Nephron progenitor cell (in vitro differentiated cells): ENCODE measurements around the gene FUT7.

Experiments
- DNase-seq: peaks from one replicate; pipeline ENCODE4 v3.0.0; 2021
- H3K27ac Mint-ChIP-seq: 2 replicates; pipeline ENCODE4 v1.8.0; 2021; ENCODE audit warnings: mild to moderate bottlenecking, moderate library complexity, mixed read lengths
- H3K27me3 Mint-ChIP-seq: 2 replicates; pipeline ENCODE4 v1.8.0; 2021; ENCODE audit warnings: mild to moderate bottlenecking, low read depth, mixed read lengths; ENCODE audit not compliant: poor library complexity
- H3K36me3 Mint-ChIP-seq: 2 replicates; pipeline ENCODE4 v1.8.0; 2021; ENCODE audit warnings: low read depth, mixed read lengths
- H3K4me1 Mint-ChIP-seq: 2 replicates; pipeline ENCODE4 v1.8.0; 2021; ENCODE audit warnings: mixed read lengths
- H3K4me3 Mint-ChIP-seq: 2 replicates; pipeline ENCODE4 v1.8.0; 2021; ENCODE audit warnings: mild to moderate bottlenecking, moderate library complexity, mixed read lengths
- H3K9me3 Mint-ChIP-seq: 2 replicates; pipeline ENCODE4 v1.8.0; 2021; ENCODE audit warnings: mild to moderate bottlenecking, moderate library complexity, mixed read lengths
- CTCF ChIP-seq: fragments of 200-600 bp; sonication (generic); IDR thresholded peaks from 2 replicates; pipeline ENCODE4 v1.5.0; 2021; ENCODE audit warnings: antibody characterized with exemption

FUT7 gene

GRCh38 chr9:137013571-137013940, 18.3 kb downstream of the FUT7 start:
- H3K27ac Mint-ChIP-seq: no peak overlapping the region
- no peak for DNase-seq
- H3K4me3 Mint-ChIP-seq: no peak overlapping the region
- H3K27me3 Mint-ChIP-seq: no peaks in the 10 kb centered on the region
- H3K9me3 Mint-ChIP-seq: no peaks in the 10 kb centered on the region
- no peaks in the 10 kb centered on the region for H3K4me1 Mint-ChIP-seq
- TF ChIP-seq CTCF: no peak
- peaks cover 14% of the 10 kb centered on the region for H3K36me3 Mint-ChIP-seq

- no peak for DNase-seq
Measured at GRCh38 chr9:137012694-137013570, 19.0 kb downstream of the FUT7 start.

DNA sequence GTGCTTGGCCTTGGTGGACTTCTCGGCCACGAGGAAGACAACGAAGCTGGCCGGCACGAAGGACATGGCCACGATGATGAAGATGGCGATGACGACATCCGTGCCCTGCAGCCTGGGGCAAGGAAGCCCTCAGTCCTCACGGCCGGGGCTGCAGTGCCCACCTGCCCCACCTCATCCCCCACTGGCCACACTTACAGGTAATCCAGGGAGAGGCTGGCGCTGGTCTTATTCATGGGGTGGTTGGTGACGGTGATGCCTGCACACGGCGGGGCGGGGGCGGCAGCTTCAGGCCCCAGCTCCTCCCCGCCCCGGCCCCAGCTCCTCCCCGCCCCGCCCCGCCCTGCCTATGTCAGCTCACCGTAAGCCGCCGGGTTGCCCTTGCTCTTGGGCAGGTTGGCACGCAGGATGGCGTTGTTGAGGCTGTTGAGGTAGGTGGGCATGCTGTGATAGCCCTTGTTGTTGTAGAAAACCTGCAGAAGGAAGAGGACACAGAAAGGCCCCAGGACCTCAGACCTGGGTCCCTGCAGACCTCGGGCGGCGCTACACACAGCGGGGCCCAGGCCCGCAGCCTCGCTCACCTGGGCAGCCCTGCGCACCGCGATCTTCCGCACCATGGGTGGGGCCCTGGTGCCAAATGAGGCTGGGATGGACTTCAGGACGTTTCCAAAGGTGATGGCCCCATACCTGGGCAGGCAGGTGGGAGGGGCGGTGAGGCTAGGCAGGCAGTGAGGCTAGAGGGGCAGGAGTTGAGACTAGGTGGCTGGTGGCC, 19.8 kb downstream of the FUT7 start:
- Mint-ChIP-seq H3K36me3 (peaks cover 13% of the 10 kb centered on the region), H3K4me3 (no peak overlapping the region), H3K4me1 (peaks cover 7% of the 10 kb centered on the region), H3K9me3 (no peaks in the 10 kb centered on the region), H3K27me3 (no peaks in the 10 kb centered on the region), H3K27ac (no peak overlapping the region)
- no peak for DNase-seq
- TF ChIP-seq CTCF: no peak

More at GRCh38 chr9:137012694-137013570, 19.0 kb downstream of the FUT7 start:
- Mint-ChIP-seq H3K4me3 (no peak overlapping the region), H3K27me3 (no peaks in the 10 kb centered on the region), H3K36me3 (peaks cover 14% of the 10 kb centered on the region), H3K4me1 (peaks cover 3% of the 10 kb centered on the region), H3K9me3 (no peaks in the 10 kb centered on the region), H3K27ac (no peak overlapping the region)
- no peak for TF ChIP-seq CTCF

- TF ChIP-seq CTCF: no peak
- Mint-ChIP-seq H3K4me3 (no peak overlapping the region), H3K27ac (no peak overlapping the region), H3K9me3 (peaks cover 6% of the 10 kb centered on the region), H3K36me3 (peaks cover 8% of the 10 kb centered on the region), H3K27me3 (no peaks in the 10 kb centered on the region), H3K4me1 (peaks cover 7% of the 10 kb centered on the region)
- DNase-seq: no peak
Measured at GRCh38 chr9:137011156-137011555, 20.7 kb downstream of the FUT7 start.

DNA sequence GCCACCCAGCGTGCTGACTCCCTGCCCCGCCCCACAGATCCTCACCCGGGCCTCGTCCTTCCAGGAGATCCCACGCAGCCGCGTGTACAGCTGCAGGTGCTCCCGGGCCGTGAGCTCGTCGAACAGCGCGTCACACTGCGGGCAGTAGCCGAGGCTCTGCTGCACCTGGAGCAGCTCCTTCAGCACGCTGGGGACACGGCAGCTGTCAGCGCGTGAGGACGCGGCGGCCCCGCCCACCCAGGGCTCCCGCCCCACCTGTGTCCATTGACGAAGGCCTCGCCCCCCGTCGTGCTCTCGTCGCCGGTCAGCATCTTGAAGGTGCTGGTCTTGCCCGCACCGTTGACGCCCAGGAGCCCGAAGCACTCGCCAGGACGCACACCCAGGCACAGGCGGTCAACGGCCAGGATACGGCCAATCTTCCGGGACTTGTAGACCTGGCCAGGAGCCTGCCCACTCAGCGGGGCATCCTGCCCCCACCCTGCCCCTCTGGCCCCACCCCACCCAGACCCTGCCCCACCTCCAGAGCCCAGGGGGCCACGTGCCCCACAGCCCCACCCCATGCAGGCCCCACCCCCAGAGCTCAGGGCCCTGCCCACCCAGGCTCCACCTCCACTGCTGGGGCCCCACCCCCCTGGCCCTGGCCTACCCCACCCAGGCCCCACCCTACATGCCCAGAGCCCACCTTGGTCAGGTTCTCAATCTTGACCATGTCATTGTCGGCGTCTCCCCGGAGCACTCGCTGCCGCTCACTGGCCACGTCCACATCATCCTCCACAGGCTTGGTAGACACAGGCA, 21.8 kb downstream of the FUT7 start:
- no peak for DNase-seq
- no peak for TF ChIP-seq CTCF
- Mint-ChIP-seq H3K4me1 (peaks cover 7% of the 10 kb centered on the region), H3K36me3 (peaks cover 8% of the 10 kb centered on the region), H3K27ac (no peak overlapping the region), H3K9me3 (peaks cover 15% of the 10 kb centered on the region), H3K27me3 (no peaks in the 10 kb centered on the region), H3K4me3 (no peak overlapping the region)
